GM21526 (cell line): ENCODE data around the gene PLCB3.

Experiments used
- ATAC-seq: cut with Tn5 transposase; IDR thresholded peaks from one replicate; pipeline ENCODE4 v1.9.1; 2021; ENCODE audit warnings: moderate library complexity; ENCODE audit not compliant: unreplicated experiment, low FRiP score

The PLCB3 gene

GRCh38 chr11:64251016-64251752, at the start of gene PLCB3:
PLCB3 (plus strand) TSS chr11:64251530; CDS start chr11:64251650, 120 bp downstream.
- ATAC-seq, result no peak

GRCh38 chr11:64201543-64201942, 49.8 kb upstream of the PLCB3 start:
- no peak for ATAC-seq

- no peak for ATAC-seq
These were observed 48.3 kb upstream of the PLCB3 start for GRCh38 chr11:64202992-64203391.

DNA sequence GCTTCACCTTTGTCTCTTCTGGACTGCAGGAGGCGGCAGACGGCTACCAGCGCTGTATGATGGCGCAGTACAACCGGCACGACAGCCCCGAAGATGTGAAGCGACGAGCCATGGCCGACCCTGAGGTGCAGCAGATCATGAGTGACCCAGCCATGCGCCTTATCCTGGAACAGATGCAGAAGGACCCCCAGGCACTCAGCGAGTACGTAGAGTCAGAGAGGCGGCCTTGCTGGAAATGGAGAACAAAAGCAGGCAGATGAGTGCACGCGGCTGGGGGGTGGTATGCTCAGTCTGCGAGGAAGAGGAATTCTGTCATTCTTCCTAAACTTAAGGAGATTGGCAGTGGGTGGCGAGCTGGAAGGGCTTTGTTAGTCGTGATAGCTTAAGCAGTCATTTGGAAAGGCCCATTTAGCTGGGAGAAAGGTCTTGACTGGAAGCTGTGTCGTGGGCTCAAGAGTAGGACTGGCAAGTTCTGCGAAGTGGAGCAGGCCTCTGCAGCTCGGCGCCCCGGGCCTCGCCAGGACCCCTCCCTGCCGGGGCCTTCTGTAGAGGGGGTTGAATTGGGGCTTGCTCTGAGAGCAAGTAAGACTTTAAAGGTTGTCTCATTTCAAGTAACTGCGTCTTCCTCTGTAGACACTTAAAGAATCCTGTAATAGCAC, 47.8 kb upstream of the PLCB3 start:
- ATAC-seq, result no peak

DNA sequence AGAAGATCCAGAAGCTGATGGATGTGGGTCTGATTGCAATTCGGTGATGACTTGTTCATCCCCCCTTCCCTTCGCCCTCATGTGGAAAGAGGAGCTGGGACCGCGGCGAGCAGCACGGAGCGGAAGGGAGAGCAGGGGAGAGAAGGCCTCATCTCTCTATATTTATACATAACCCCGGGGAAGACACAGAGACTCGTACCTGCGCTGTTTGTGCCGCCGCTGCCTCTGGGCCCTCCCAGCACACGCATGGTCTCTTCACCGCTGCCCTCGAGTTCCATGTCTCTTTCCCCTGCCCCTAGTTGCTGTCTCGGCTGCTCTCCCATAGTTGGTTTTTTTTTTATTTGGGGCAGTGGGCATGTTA, 47.3 kb upstream of the PLCB3 start:
- ATAC-seq, result no peak

GRCh38 chr11:64204464-64204989, 46.8 kb upstream of the PLCB3 start:
- ATAC-seq, result no peak

DNA sequence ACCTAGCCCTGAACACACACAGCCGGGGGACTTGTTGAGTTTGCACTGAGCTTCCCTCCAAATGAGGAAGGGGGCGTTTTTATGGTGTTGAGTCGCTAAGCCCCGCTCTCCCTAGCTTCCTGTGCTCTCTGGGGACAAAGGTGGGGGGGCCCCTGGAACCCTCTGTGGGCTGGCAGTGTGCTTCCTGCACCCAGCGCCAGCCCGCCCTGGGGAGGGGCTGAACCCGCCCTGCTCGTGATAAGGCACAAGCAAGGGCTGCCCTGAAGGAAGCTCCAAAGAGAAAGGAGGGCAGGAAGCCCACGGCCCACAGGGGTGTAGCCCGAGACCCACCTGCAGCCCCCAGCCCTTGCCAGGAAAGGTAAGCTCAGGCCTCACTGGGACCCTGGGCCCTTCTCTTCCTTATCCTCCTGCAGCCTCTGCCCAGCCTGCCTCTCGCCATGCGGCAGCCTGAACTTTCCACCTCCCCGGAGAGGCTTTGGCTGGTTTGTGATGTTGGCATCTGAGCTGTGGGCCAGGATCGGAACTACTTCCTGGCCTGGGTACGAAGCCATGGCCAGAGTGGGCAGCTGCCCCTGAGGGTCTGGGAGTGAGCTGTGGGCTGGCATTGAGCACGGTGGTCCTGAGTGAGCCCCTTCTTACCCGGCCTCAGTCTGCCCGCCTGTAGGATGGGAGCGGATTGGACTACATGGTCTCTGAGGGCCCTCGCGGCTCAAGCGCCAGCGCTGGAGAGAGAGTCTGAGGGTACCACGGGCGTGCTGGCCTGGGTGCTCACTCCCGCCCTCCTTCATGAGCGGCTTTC, 44.7 kb upstream of the PLCB3 start, which contains the start of gene FERMT3:
Gene FERMT3, plus strand, starts transcription at position 265 of the 799 bp plus-strand sequence. CDS start 644 bp downstream, outside the sequence.
- no peak for ATAC-seq

DNA sequence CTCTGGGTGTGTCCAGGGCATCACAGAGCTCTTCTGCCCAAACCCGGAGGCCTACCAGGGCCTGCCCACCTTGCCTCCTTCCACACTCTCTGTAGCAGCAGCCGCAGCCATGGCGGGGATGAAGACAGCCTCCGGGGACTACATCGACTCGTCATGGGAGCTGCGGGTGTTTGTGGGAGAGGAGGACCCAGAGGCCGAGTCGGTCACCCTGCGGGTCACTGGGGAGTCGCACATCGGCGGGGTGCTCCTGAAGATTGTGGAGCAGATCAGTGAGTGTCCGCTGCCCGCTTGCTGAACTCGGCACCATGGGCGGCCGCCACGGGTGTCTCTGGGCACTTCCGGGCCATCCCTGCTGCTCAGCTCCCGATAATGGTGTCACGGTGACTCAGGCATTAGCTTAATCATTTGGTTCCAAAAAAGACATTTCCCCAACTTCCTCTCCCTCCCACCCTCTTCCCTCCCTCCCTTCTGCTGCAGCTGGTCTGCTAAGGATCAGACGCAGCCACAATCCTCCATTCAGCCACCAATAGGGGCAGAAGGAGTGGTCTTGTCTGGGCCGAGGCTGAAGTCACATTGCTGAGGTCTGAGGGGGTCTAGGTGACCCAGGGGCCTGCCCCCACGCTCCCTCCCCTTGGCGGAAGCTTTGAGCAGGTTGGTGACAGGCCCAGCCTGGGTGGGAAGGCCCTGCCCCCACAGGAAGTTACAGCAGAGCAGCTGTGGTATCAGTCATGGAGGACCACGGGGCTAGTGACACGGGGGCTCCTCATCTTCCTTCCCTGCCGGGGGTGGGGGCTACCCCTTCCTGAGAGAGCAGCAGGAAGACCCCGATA, 43.9 kb upstream of the PLCB3 start:
- peak; percentile 37 for ATAC-seq

DNA sequence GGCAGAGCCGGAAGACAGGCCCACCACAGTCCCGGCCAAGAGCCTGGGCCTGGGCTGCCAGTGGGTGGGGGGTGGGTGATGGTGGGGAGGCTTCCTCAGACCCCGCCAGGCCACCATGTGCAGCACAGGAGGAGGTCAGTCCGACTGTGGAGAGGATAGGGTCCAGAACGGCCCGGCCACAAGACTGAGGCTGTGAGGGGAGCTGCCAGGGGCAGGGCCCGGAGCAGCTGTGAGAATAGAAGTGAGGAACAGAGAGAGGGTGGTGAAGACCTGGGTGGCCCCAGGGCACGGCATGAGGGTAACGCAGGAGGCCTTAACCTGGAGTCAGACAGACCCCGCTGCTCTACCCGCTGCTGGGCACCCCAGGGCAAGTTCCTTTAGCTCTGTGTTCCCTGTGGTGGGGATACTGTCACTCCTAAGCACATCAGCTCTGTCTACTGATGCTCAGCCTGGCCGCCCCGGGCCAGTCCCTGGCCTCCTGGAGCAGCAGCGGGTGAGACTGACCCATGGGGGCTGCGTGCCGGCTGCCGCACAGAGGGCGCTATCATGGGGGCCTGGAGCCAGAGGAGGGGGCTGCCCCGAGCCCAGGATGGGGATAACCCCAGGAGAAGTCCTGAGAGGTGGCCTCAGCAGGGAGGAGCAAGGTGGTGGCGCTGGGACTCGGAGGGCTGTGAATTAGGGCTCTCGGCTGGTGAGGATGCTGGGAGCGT, 43.1 kb upstream of the PLCB3 start:
- ATAC-seq, result no peak

DNA sequence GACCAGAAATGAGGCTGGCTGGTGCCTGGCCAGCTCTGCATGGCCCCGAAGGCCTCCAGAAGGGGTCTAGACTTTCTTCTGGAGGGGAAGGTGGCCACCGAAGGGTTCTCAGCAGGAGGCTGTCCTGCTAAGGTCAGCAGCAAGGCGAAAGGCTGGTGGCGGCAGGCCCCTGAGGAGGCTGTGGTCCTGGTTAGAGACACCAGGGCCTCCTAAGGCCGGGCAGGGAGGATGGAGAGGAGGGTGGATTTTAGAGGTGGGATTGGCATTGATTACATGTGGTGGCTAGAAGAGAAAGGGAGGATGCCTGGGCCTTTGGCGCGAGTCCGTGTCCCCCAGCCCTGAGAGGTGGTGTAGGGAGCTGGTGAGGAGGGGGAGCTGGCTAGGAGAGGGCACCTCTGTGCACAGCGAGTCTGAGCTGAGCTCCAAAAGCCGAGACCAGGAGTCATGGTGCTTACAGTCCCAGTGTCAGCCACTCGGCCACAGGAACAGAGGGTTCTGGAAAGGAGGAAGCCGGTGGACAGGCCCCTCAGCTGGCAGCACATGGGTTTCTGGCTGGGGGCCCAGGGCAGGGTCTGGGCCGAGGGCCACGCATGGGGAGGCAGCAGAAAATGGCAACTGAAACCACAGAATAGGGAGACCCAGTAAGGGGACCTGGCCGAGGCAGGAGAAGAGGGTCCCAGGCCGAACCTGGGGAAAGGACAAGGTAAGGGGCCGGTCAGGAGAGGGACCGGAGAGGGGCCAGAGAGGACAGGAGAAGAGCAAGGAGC, 42.4 kb upstream of the PLCB3 start:
- no peak for ATAC-seq

DNA sequence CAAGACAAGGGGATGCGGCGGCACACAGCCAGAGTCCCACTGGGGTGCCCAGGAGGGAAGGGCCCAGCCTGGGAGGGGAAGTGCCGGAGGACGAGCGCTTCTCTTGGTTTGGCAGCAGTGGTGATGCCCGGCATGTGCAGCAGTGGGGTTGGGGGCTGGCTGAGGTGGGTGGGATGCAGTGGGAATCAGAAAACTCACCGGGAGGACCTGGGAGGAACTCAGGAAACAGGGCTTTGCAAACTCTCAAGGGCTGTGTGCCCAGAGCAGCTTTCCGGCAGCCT, 41.8 kb upstream of the PLCB3 start:
- ATAC-seq, result no peak

DNA sequence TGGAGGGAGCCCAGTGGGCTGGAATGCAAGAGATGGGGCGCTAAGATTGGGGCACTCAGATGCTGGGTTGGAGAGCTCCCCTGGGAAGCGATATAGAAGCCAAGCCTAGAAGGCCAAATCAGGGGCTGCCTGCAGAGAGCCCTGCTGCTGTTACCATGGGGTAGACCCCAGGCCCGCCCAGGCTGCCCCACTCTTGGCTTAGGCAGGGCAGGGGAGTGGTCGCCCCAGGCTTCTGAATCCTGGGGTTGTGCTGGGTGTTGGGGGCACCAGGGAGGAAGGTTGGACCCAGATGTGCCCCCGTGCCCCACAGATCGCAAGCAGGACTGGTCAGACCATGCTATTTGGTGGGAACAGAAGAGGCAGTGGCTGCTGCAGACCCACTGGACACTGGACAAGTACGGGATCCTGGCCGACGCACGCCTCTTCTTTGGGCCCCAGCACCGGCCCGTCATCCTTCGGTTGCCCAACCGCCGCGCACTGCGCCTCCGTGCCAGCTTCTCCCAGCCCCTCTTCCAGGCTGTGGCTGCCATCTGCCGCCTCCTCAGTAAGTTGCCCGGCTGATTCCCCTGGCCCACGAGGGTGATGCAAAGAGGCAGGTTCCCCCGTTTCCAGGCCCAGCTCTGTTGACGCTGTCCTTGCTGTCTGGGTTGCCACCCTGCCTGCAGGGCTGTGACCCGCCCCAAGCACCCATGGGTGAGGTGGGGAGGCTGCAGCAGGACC, 40.9 kb upstream of the PLCB3 start:
- no peak for ATAC-seq

DNA sequence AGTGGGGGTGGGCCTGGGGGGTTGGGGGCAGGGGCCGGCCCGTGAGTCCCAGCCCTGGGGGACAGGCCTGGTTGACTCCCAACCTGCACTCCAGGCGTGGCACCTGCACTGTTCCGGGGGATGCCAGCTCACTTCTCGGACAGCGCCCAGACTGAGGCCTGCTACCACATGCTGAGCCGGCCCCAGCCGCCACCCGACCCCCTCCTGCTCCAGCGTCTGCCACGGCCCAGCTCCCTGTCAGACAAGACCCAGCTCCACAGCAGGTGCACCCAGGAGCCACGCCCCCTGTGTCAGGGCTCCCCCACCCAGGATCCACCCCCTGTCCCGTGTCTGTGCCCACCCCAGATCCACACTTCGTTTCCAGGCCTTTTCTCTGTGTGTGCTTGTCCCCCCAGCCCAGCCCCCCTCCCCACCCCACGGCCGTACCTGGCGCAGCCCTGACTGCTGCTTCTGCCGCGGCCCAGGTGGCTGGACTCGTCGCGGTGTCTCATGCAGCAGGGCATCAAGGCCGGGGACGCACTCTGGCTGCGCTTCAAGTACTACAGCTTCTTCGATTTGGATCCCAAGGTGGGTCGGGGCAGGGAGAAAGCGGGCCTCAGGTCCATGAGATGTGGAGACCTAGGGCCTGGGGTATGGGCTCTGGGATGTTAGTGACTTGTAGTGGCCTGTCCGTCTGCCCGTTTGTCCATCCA, 40.0 kb upstream of the PLCB3 start:
- ATAC-seq, result no peak

GRCh38 chr11:64216879-64217278, 34.5 kb upstream of the PLCB3 start:
- no peak for ATAC-seq

DNA sequence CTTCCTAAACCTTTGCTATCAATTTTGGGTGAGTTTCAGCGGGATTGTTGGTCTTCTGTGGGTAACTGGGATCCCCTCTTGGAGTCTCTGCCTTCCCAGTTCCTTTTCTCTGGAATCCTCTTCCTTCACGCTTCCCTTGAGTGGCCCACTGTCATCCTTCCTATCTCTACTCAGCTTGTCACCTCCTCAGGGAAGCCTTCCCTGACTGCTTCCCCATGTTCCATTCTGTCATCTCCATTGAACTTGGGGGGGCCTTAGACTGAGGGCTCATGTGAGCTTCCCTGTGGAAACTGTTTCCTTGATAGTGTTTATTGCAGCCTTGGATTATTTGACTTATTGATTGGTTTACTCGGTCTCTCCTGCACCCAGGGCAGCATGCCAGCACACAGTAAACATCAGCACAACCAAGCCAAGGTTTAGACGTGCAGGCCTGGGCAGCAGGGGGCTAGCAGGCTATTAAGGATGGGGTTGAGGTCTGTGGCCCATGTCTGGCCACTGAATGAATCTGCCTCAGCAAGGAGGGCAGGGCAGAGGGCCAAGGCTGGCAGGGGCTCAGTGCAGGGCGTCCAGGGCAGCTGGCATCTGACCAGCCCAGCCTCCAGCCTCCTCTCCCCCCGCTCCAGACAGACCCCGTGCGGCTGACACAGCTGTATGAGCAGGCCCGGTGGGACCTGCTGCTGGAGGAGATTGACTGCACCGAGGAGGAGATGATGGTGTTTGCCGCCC, 32.5 kb upstream of the PLCB3 start:
- ATAC-seq, result no peak

GRCh38 chr11:64219354-64219684, 32.0 kb upstream of the PLCB3 start:
- no peak for ATAC-seq

DNA sequence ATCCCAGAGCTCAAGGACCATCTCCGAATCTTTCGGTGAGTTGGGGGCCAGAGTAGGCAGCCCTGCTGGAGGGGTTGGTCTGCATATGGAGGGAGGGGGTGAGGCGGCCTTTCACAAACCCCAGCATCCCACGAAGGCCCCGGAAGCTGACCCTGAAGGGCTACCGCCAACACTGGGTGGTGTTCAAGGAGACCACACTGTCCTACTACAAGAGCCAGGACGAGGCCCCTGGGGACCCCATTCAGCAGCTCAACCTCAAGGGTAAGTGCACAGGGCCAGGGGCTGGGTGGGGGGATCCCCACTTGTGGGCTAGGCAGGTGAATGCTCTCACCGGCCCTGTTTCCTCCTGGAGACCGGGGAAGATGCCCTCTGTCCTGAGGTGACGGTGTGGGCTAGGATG, 31.6 kb upstream of the PLCB3 start:
- ATAC-seq, result no peak
